Measurements from ENCODE around the gene SUSD5. TPM values are rescaled to one million over a fixed set of nuclear protein-coding genes. Genes with fewer than 3 reads are reported as not detected.
"Not testable (repeated sequence)": the region's sequence is repeated elsewhere in the genome, so short reads cannot be mapped to it uniquely, and the experiment has no call there.

SUSD5 gene
- total and polyA plus RNA-seq, 2 of the 13 experiments (the other 11 are each of a cell fraction or from before 2014, with no cell fraction given), result not detected

GRCh38 chr3:33111581-33111980, 107.0 kb downstream of the SUSD5 start:
- Histone ChIP-seq H3K27ac (ENCODE audit: extremely low read length, insufficient read depth, low read length) (no peak overlapping the region), H3K27me3 (ENCODE audit: control insufficient read depth in 1 of 2, insufficient read depth in 2 of 2, low read length in 2 of 2) (no peaks in the 10 kb centered on the region; a peak in 2 of 5 replicates), H3K79me2 (ENCODE audit: insufficient read depth, low read length) (peaks cover 2% of the 10 kb centered on the region), H3K4me3 (replicated peaks in 1 of 3; ENCODE audit: insufficient read depth in 1 of 3, low read depth in 2 of 3, low read length in 3 of 3) (no peak overlapping the region), H3K36me3 (replicated peaks in 1 of 2; ENCODE audit: control insufficient read depth in 1 of 2, insufficient read depth in 2 of 2, low read length in 2 of 2) (no peaks in the 10 kb centered on the region), H3K9me3 (ENCODE audit: low read length) (no peaks in the 10 kb centered on the region), H2AFZ (ENCODE audit: low read length) (no peak overlapping the region), H4K20me1 (ENCODE audit: insufficient read depth, low read length) (no peaks in the 10 kb centered on the region), H3K4me1 (ENCODE audit: insufficient read depth, low read length) (peaks cover 20% of the 10 kb centered on the region), H3K9ac (ENCODE audit: insufficient read depth, low read depth, low read length) (no peak overlapping the region), H3K4me2 (ENCODE audit: low read depth, low read length) (no peak overlapping the region)
- ChIA-PET POLR2A (no interaction called here), CTCF (ENCODE audit: low intra/inter-chr PET ratio, low total read pairs) (no interaction called here)
- in situ Hi-C loops (cut with HindIII; ENCODE audit: extremely low pct_ligation_motif_present, low pct_unique_long_range_greater_than_20kb) (no loop called here), intact Hi-C loops (cut with micrococcal nuclease; ENCODE audit: unreplicated experiment) (no loop called here)
- TF ChIP-seq HIC2 (CRISPR knock-in tag; IDR thresholded peaks at IDR 0.05; ENCODE audit: low read depth) (no peak), ZNF776 (CRISPR knock-in tag; IDR thresholded peaks at IDR 0.05) (no peak), ZNF83 (CRISPR knock-in tag; IDR thresholded peaks at IDR 0.05; ENCODE audit: borderline replicate concordance) (no peak), ZNF317 (CRISPR knock-in tag; IDR thresholded peaks at IDR 0.05) (no peak), EEA1 (CRISPR knock-in tag; IDR thresholded peaks at IDR 0.05; ENCODE audit: borderline replicate concordance) (no peak), RFXANK (CRISPR knock-in tag; IDR thresholded peaks at IDR 0.05) (no peak), RFX3 (CRISPR knock-in tag; IDR thresholded peaks at IDR 0.05) (no peak)
- TF ChIP-seq, protein P1, sequence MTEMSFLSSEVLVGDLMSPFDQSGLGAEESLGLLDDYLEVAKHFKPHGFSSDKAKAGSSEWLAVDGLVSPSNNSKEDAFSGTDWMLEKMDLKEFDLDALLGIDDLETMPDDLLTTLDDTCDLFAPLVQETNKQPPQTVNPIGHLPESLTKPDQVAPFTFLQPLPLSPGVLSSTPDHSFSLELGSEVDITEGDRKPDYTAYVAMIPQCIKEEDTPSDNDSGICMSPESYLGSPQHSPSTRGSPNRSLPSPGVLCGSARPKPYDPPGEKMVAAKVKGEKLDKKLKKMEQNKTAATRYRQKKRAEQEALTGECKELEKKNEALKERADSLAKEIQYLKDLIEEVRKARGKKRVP (CRISPR knock-in tag; IDR thresholded peaks at IDR 0.05), result no peak
- ATAC-seq (no peak), DNase-seq (ENCODE audit: low spot score) (no peak), FAIRE-seq (no peak)
- WGBS (ENCODE audit: low lambda C conversion rate), result 78% methylated on average over 8 of the region's 8 CpGs
- BruUV-seq (replicated peaks), result no TSS peak

DNA sequence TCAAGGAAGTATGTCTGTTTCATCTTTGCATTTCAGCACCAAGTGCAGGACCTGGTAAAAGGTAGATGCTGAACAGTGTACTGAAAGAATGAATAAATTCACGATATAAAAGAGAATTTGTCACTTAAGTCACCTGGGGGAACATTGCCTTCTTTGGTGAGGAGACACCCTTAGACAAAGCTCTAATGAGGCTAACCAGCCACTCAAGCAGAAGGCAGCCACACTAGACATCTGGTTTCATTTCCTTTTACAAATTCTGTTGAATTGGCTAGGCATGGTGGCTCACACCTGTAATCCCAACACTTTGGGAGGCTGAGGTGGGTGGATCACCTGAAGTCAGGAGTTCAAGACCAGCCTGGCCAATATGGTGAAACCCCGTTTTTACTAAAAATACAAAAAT, 111.8 kb downstream of the SUSD5 start:
- ATAC-seq; FAIRE-seq; H3K27ac ChIP-seq (ENCODE audit: extremely low read length, insufficient read depth, low read length); CTCF ChIA-PET (ENCODE audit: low intra/inter-chr PET ratio, low total read pairs); H3K36me3 ChIP-seq (replicated peaks in 1 of 2; ENCODE audit: control insufficient read depth in 1 of 2, insufficient read depth in 2 of 2, low read length in 2 of 2); DNase-seq (ENCODE audit: low spot score); H3K4me2 ChIP-seq (ENCODE audit: low read depth, low read length); H3K9me3 ChIP-seq (ENCODE audit: low read length); H4K20me1 ChIP-seq (ENCODE audit: insufficient read depth, low read length); POLR2A ChIA-PET; H3K79me2 ChIP-seq (ENCODE audit: insufficient read depth, low read length); in situ Hi-C loops (cut with HindIII; ENCODE audit: extremely low pct_ligation_motif_present, low pct_unique_long_range_greater_than_20kb); intact Hi-C loops (cut with micrococcal nuclease; ENCODE audit: unreplicated experiment); H3K9ac ChIP-seq (ENCODE audit: insufficient read depth, low read depth, low read length); H3K4me3 ChIP-seq (replicated peaks in 1 of 3; ENCODE audit: insufficient read depth in 1 of 3, low read depth in 2 of 3, low read length in 3 of 3); H2AFZ ChIP-seq (ENCODE audit: low read length); H3K27me3 ChIP-seq (ENCODE audit: control insufficient read depth in 1 of 2, insufficient read depth in 2 of 2, low read length in 2 of 2); BruUV-seq (replicated peaks): not testable (repeated sequence)
- 44% methylated on average over 2 of the region's 2 CpGs for WGBS (ENCODE audit: low lambda C conversion rate)
- peaks cover 26% of the 10 kb centered on the region for H3K4me1 ChIP-seq (ENCODE audit: insufficient read depth, low read length)
